ENCODE results near the gene RANBP10. TPM values are rescaled to one million over a fixed set of nuclear protein-coding genes. Genes with fewer than 3 reads are reported as not detected.

Gene RANBP10
- total and polyA plus RNA-seq, 2 of the 13 experiments (the other 11 are each of a cell fraction or from before 2014, with no cell fraction given): 9.2 to 22.7 TPM

DNA sequence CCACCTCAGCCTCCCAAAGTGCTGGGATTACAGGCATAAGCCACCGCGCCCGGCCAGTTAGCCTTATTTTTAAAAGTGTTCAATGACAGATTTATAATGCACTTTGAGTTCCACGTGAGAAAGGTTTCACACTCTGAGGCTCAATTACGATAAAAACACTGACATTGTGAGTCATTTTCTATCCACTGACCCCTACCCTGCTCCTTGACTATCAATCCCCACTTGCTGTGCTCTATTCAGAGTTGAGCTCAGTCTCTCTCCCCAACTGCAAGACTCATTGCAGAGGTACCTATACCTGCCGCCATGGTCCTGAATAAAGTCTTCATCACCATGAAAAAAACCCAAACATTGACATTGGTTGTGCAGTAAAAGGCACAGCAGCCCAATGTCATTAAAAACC, 95.8 kb downstream of the RANBP10 start (continued):
- TF ChIP-seq, protein P1, sequence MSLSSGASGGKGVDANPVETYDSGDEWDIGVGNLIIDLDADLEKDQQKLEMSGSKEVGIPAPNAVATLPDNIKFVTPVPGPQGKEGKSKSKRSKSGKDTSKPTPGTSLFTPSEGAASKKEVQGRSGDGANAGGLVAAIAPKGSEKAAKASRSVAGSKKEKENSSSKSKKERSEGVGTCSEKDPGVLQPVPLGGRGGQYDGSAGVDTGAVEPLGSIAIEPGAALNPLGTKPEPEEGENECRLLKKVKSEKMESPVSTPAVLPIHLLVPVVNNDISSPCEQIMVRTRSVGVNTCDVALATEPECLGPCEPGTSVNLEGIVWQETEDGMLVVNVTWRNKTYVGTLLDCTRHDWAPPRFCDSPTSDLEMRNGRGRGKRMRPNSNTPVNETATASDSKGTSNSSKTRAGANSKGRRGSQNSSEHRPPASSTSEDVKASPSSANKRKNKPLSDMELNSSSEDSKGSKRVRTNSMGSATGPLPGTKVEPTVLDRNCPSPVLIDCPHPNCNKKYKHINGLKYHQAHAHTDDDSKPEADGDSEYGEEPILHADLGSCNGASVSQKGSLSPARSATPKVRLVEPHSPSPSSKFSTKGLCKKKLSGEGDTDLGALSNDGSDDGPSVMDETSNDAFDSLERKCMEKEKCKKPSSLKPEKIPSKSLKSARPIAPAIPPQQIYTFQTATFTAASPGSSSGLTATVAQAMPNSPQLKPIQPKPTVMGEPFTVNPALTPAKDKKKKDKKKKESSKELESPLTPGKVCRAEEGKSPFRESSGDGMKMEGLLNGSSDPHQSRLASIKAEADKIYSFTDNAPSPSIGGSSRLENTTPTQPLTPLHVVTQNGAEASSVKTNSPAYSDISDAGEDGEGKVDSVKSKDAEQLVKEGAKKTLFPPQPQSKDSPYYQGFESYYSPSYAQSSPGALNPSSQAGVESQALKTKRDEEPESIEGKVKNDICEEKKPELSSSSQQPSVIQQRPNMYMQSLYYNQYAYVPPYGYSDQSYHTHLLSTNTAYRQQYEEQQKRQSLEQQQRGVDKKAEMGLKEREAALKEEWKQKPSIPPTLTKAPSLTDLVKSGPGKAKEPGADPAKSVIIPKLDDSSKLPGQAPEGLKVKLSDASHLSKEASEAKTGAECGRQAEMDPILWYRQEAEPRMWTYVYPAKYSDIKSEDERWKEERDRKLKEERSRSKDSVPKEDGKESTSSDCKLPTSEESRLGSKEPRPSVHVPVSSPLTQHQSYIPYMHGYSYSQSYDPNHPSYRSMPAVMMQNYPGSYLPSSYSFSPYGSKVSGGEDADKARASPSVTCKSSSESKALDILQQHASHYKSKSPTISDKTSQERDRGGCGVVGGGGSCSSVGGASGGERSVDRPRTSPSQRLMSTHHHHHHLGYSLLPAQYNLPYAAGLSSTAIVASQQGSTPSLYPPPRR (CRISPR knock-in tag; IDR thresholded peaks at IDR 0.05; ENCODE audit: borderline replicate concordance): no peak
- TF ChIP-seq GLI4 (CRISPR knock-in tag; IDR thresholded peaks at IDR 0.05; ENCODE audit: borderline replicate concordance): no peak
- TF ChIP-seq, protein P2, sequence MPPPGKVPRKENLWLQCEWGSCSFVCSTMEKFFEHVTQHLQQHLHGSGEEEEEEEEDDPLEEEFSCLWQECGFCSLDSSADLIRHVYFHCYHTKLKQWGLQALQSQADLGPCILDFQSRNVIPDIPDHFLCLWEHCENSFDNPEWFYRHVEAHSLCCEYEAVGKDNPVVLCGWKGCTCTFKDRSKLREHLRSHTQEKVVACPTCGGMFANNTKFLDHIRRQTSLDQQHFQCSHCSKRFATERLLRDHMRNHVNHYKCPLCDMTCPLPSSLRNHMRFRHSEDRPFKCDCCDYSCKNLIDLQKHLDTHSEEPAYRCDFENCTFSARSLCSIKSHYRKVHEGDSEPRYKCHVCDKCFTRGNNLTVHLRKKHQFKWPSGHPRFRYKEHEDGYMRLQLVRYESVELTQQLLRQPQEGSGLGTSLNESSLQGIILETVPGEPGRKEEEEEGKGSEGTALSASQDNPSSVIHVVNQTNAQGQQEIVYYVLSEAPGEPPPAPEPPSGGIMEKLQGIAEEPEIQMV (CRISPR knock-in tag; IDR thresholded peaks at IDR 0.05; ENCODE audit: low read depth): no peak
- no peak for TF ChIP-seq BHLHE40 (IDR thresholded peaks at IDR 0.05; ENCODE audit: low read length)
- TF ChIP-seq, protein P3, sequence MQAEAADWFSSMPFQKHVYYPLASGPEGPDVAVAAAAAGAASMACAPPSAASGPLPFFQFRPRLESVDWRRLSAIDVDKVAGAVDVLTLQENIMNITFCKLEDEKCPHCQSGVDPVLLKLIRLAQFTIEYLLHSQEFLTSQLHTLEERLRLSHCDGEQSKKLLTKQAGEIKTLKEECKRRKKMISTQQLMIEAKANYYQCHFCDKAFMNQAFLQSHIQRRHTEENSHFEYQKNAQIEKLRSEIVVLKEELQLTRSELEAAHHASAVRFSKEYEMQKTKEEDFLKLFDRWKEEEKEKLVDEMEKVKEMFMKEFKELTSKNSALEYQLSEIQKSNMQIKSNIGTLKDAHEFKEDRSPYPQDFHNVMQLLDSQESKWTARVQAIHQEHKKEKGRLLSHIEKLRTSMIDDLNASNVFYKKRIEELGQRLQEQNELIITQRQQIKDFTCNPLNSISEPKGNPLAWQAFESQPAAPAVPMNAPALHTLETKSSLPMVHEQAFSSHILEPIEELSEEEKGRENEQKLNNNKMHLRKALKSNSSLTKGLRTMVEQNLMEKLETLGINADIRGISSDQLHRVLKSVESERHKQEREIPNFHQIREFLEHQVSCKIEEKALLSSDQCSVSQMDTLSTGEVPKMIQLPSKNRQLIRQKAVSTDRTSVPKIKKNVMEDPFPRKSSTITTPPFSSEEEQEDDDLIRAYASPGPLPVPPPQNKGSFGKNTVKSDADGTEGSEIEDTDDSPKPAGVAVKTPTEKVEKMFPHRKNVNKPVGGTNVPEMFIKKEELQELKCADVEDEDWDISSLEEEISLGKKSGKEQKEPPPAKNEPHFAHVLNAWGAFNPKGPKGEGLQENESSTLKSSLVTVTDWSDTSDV (CRISPR knock-in tag; IDR thresholded peaks at IDR 0.05): no peak
- TF ChIP-seq ZNF564 (CRISPR knock-in tag; IDR thresholded peaks at IDR 0.05): no peak
- TF ChIP-seq, protein P4, sequence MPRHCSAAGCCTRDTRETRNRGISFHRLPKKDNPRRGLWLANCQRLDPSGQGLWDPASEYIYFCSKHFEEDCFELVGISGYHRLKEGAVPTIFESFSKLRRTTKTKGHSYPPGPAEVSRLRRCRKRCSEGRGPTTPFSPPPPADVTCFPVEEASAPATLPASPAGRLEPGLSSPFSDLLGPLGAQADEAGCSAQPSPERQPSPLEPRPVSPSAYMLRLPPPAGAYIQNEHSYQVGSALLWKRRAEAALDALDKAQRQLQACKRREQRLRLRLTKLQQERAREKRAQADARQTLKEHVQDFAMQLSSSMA (CRISPR knock-in tag; IDR thresholded peaks at IDR 0.05): no peak
- TF ChIP-seq XRCC5 (optimal IDR thresholded peaks at IDR 0.05; ENCODE audit: low read length): no peak
- TF ChIP-seq, protein P5, sequence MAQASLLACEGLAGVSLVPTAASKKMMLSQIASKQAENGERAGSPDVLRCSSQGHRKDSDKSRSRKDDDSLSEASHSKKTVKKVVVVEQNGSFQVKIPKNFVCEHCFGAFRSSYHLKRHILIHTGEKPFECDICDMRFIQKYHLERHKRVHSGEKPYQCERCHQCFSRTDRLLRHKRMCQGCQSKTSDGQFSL (CRISPR knock-in tag; IDR thresholded peaks at IDR 0.05): no peak
- TF ChIP-seq ZNF20 (CRISPR knock-in tag; IDR thresholded peaks at IDR 0.05): no peak
- no peak for TF ChIP-seq SIN3A (IDR thresholded peaks at IDR 0.05; ENCODE audit: borderline replicate concordance, low read depth, low read length)
- TF ChIP-seq, protein P6, sequence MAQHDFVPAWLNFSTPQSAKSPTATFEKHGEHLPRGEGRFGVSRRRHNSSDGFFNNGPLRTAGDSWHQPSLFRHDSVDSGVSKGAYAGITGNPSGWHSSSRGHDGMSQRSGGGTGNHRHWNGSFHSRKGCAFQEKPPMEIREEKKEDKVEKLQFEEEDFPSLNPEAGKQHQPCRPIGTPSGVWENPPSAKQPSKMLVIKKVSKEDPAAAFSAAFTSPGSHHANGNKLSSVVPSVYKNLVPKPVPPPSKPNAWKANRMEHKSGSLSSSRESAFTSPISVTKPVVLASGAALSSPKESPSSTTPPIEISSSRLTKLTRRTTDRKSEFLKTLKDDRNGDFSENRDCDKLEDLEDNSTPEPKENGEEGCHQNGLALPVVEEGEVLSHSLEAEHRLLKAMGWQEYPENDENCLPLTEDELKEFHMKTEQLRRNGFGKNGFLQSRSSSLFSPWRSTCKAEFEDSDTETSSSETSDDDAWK (CRISPR knock-in tag; IDR thresholded peaks at IDR 0.05): no peak
- TF ChIP-seq ZC3H4 (CRISPR knock-in tag; IDR thresholded peaks at IDR 0.05; ENCODE audit: borderline replicate concordance): no peak
- no peak for TF ChIP-seq MBD4 (IDR thresholded peaks at IDR 0.05; ENCODE audit: borderline replicate concordance, low read length)
- TF ChIP-seq PCBP1 (IDR thresholded peaks at IDR 0.05; ENCODE audit: borderline replicate concordance, low read depth, low read length): no peak

All from HepG2 (cell line).